Measurements from ENCODE around the gene DAZAP2.
"Not testable (repeated sequence)": the region's sequence is repeated elsewhere in the genome, so short reads cannot be mapped to it uniquely, and the experiment has no call there.

DAZAP2 gene

DNA sequence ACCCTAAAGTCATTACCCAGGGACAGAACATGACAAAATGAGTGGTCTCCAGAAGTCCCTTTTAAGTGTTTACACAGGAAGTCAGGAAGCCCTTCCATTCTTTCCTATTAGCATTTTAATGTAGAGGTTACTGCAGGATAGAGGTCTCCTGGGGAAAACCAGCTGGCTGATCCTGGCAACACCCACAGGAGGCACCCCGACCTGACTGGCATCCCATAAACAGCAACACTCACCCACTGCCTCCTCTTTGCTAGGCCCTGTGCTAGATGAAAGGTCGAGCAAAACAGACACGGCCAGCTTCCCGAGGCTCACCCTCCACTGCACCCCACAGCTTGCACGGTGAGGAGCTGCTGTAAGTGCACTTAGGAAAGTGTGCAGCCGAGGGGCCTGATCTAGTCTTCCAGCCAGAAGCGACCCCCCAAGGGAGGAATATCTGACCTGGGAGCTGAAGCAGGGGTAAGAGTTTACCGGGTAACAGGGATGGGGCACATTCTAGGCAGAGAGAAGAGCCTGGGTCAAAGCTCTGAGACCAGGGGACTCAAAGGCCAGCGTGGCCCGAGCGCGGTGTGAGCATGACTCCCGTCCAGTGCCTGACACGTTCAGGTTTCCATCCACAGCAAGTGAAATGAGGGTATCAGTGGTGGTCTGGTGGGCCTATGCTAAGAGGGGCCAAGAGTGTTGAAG is 9.0 kb downstream of the DAZAP2 start:
- DNase-seq: no peak

DNA sequence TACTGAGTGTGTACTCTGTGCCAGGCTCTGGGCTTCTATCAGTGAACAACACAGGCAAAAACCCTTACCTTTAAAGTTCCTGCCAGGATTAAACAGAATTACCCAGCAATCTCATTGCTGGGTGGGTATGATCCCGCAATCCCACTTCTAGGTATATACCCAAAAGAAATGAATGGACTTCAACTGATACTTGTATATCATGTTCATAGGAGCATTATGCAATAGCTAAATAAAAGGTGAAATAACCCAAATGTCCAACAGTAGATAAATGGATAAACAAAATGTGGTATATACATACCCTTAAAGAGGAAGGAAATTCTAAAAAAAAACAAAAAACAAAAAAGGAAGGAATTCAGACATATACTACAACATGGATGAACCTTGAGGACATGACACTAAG is 14.7 kb downstream of the DAZAP2 start:
- no peak for DNase-seq

DNA sequence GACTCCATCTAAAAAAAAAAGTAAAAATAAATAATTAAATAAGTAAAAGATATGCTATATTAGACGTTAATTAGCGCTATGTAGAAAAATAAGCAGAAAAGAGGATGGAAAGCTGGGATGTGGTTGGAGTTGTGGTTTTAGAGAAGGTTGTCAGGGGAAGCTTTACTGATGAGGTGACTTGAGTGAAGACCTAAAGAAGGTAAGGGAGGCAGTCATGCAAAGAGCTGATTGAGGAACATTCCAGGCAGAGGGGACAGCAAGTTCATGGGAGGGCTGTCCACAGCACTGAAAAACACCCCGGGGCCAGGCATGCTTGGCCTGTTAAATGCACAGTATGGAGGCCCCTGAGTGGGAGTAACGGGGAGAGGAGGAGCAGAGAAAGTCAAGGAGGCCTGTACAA is 15.9 kb downstream of the DAZAP2 start:
- DNase-seq: no peak

DNA sequence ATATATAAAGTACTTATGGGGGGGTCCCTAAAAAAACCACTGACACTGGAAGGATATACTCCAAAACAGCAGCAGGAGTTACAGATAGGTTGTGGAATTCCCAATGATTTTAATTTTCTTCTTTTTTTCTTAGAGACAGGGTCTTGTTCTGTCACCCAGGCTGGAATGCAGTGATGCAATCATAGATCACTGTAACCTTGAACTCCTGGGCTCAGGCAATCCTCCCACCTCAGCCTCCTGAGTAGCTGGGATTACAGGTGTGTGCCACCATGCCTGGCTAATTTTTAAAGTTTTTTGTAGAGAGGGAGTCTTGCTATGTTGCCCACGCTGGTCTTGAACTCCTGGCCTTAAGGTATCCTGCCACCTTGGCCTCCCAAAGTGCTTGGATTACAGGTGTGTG is 21.0 kb downstream of the DAZAP2 start:
- not testable (repeated sequence) for DNase-seq

DNA sequence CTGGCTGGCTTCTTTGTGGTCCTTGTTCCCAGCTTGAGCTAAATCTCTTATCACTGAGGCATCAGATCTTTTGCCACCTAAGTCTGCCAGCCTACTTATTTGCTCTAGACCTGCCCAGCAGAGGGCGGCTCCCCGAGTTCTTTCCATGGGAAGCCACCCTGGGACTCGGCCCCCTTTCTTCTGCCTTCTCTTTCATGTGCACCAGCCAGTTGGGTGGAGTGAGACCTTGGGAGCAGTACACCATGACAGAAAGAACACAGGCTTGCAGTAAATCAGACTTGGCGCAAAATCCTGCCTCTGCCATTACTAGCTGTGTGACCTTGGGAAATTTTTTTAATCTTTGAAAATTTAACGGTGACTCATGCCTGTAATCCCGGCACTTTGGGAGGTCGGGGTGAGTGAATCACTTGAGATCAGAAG is 24.1 kb downstream of the DAZAP2 start:
- DNase-seq: peak; percentile 59

DNA sequence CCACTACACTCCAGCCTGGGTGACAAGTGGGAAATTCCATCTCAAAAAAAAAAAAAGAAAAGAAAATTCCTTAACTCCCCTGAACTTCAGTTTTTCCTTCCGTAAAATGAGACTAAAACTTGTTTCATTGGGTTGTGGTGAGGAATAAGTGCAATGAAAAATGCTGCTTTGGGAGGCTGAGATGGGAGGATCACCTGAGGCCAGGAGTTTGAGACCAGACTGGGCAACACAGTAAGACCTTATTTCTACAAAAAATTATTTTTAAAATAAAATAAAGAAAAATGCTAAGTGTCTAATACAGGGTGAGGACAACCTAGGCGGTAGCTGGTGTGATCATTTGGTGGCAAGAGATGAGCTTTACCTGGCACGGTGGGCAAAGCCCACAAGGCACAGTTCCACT is 24.7 kb downstream of the DAZAP2 start:
- DNase-seq: no peak

DNA sequence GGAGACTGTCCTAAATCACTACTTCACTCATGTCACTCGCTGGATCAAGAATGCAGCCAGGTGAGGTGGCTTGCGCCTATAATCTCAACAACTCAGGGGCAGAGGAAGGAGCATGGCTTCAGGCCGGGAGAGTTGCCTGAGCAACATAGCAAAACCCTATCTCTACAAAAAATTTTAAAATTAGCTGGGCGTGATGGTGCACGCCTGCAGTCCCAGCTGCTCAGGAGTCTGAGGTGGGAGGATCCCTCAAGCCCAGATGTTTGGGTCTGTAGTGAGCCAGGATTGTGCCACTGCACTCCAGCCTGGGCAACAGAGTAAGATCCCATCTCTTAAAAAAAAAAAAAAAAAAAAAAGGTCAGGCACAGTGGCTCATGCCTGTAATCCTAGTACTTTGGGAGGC is 25.7 kb downstream of the DAZAP2 start:
- no peak for DNase-seq

DNA sequence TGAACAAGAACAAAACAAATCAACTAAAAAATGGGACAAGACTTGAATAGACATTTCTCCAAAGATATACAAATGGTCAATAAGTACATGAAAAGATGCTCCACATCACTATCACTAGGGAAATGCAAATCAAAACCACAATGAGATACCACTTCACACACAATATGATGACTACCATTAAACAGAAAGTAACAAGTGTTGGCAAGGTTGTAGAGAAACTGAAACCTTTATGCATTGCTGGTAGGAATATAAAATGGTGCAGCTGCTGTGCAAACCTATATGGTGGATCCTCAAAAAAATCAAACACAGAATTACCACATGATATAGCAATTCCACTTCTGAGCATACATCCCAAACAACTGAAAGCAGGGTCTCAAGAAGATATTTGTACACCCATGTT is 26.4 kb downstream of the DAZAP2 start:
- no peak for DNase-seq

DNA sequence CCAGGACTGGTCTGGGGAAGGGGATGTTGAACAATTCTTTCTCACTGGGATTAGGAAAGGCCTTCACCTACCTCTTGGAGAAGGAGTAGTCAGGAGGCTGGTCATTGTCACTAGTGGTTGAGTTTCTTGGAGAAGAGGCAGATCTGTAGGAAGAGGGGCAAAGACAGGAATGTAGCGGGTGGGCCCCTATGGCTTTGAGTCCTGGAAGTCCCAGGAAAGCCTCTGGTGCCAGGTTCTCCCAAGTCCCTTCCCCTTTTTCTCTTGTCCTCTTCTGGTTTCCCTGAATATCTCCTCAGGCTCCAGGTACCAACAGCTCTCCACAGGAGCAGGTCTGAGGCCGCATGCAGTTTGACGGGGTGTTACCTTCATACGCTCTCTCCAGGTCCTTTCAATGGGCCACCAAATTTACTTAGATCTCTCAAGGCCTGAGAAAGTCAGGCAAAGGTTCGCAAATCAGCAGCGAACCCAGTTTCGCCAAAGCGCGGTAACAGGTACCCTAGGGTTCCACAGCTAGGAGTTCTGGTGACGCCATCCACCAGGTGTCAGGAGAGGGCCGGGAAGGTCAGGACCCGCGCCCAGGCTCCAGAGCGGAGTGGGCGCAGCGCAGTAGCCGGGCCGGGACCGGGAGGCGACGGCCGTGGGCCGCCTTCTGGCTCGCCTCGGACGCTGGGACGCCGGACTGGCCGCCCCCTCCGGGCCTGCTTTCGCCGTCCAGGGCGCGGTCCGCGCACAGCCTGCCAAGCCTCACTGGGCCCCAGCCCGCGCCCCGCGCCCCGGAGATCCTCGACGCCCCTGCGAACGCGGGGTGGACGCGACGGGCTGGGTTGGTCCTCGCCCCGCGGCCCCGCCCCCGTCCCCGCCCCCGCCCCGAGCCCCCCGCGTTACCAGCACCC is 30.8 kb downstream of the DAZAP2 start:
- peak; percentile 39 for DNase-seq

DNA sequence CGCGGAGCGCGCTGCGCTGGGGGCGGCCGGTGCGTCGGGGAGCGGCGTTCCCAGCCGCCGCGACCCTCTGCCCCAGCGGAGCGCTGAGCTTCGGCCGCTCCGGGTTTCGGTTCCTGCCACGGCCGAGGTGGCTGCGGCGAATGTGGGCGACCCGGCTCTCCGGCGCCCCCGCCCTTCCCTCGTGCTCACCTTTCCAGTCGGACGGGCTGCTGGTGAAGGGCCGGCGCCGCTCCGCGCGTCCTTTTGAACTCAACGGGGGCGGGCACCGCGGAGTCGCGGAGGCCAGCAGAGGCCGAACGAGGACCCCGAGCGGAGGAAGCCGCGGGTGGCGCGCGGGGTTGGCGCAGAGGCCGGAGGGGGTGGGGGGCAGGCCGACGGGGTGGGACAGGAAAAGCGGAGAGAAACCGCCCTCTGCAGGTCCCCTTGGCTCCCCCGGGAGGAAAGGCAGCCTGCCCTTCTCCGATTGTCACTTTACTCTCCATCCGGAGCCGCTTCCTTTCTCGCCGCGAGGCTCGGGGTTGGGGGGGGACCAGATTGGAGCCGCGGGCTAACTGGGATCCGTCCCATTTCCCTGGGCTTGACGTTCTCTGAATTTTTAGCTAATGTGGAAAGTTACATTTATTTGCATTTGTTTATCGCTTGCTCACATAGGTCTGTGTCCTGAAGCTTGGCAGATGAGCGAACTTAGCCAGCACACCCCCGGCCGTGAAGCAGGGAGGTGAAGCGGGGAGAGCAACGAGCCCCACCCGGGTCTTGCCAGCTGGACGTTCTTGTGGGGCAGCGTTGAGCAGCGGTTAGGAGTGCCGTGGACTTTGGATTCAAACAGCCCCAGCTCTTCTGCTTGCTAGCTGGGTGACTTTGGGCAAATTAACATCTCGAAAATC is 31.7 kb downstream of the DAZAP2 start, which contains the start of gene SMAGP:
Gene SMAGP (minus strand): TSS at position 349 of the 884 bp plus-strand sequence. CDS start 1,137 bp downstream, outside the sequence.
- DNase-seq: peak; percentile 21

DNA sequence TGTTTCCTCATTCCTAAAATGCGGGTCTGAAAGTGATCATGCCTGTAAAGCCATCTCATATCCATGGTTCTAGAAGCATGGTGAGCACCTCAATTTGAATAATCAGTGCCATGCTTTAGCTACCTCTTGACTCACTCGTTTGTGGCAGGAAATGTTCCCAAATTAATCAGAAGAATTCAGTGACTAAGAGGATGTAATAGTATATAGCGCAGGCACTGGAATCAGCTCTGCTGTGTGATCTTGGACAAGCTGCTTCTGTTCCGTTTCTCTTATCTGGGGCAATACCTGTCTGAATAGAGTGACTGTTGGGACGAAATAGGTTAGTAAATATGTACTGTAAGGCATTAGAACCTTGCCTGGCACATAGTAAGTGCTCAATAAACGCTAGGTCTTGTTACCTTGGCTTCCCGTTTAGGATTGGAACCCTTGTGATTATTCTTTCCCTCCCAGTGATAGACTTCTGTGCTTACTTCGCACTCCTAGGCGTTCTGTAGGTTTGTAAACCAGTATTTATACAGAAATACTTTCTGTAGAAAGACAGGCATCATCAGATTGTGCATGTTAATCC is 32.4 kb downstream of the DAZAP2 start:
- peak; percentile 85 for DNase-seq

DNA sequence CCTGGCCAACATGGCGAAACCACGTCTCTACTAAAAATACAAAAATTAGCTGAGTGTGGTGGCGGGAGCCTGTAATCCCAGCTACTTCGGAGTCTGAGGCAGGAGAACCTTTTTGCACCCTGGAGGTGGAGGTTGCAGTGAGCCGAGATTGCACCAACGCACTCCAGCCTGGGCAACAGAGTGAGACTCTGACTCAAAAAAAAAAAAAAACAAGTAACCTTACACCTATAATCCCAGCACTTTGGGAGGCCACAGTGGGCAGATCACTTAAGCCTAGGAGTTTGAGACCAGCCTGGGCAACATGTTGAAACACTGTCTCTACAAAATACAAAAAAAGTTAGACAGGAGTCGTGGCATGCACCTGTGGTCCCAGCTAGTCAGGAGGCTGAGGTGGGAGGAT is 34.2 kb downstream of the DAZAP2 start:
- not testable (repeated sequence) for DNase-seq

DNA sequence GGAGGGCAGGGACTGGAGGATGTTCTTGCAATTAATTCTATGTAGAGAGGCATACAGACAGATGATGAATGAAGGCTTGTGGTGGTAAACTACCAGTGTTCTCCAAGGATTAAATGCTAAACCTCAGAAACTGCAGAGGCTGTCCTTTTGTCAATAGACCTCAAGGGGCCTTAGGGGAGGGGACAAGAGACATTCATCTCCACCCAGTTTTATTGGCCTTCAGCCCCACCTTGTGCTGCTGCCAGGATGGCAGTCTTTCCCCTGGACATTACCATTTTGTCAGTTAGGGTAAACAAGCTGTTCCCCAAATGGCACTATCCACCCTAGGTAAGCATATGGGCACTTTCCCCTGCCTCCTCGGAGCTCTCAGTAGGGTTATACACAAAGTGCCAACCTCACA is 36.5 kb downstream of the DAZAP2 start:
- DNase-seq: no peak

DNA sequence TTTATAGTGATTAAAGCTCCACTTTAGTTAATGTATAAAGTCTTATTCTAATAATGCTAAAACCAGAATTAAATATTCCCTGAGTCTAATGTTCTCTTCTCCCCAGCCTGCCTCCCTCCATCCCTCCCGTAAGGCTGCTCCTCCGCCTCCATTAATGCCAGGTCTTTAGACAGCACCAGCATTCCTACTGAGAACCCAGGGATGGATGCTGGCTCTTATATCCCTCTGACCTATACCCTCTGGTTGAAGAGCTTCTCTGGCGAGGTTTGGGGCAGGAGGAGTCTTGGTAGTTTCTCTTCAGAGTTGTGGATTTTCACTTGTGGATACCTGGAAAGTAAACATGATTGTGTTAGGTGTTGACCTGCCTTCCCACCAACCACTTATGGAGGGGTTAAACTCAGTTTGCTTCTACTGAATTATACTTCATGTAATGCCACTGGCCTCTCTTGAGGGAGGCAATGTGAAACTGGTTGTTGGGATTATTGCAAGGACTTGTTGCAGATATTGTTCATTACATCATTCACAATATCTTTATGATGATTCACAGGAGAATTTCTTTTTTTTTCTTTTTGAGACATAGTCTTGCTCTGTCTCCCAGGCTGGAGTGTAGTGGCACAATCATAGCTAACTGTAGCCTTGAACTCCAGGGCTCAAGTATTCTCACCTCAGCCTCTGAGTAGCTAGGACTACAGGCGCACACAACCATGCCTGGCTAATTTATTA is 42.7 kb downstream of the DAZAP2 start:
- peak; percentile 64 for DNase-seq

DNA sequence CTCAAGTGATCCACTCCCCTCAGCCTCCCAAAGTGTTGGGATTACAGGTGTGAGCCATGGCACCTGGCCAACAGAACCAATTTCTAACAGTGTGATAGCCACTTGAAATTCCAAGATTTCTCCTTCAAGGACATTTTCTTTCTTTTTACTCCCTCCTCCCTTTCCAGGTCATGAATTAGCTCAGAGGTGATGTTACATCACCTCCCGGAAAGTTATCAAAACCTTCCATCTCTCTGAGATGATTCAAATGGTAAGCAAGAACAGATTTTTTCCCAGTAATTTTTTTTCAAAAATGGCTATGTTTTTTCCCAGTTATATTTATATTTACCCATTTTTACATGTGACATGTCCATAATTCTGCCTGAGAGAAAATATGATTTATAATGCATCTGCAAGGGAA is 47.2 kb downstream of the DAZAP2 start:
- DNase-seq: no peak

DNA sequence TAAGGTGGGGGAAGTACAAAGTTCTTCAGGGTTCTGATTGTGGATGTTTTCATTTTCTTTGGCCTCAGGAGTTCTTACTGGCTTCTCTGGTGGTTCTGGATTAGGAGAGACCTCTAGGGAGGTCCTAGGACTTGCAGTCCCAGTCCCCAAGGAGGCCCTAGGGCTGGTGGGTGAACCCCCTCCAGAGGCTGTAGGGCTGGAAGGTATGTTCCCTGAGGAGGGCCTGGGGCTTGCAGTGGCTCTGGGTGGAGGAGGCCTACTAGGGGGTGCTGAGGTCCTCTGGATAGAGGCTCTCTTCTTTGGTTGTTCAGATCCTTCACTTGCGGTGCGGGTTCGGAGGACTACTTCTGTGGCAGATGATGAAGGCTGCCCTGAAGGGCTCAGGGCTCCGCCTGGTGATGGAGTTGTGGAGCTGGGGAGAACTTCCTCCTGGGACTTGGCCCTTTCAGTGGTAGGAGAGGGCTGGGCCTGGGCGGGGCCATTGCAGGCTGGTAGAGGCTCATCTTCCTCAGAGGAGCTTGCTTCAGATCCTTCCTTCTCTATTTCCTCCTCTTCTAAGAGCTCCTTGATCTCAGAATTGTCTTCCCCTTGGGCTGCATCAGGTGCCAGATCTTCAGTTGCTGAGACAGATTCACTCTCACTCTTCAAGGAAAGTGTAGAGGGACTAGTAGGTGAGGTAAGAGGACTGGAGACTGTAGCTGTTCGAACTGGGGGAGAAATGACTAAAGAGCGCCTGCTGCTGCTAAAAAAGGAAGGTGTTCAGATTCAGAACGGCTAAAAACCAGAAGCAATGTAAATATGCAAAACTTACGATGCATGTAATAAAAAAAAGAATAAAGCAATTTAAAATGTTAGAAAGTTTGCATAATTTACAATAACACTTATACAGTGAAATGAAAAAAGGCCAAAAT is 53.2 kb downstream of the DAZAP2 start:
- not testable (repeated sequence) for DNase-seq
